SU-DHL-6 (cell line): ENCODE measurements around the gene REC114.
"Not testable (repeated sequence)": the region's sequence is repeated elsewhere in the genome, so short reads cannot be mapped to it uniquely, and the experiment has no call there.

Source experiments
- H2AFZ ChIP-seq: fragments of 200-600 bp; sonication (generic); 2 replicates; pipeline ENCODE4 v1.6.1; 2014; ENCODE audit warnings: low read depth, mild to moderate bottlenecking, moderate library complexity, mixed read lengths, antibody characterized with exemption, low read length; ENCODE audit not compliant: severe bottlenecking
- H3F3A ChIP-seq: fragments of 200-600 bp; shearing (Covaris generic); 2 replicates; pipeline ENCODE4 v1.6.0; 2016; ENCODE audit warnings: antibody characterized with exemption, mild to moderate bottlenecking; ENCODE audit not compliant: insufficient read depth
- H3K27ac ChIP-seq: fragments of 200-600 bp; sonication (generic); 2 replicates; pipeline ENCODE4 v1.5.1; 2016; ENCODE audit warnings: low read depth, mild to moderate bottlenecking, low read length, moderate library complexity, mixed read lengths
- H3K27me3 ChIP-seq: fragments of 200-600 bp; sonication (generic), shearing (Covaris generic); 2 replicates; pipeline ENCODE4 v1.6.0; 2014; ENCODE audit warnings: mild to moderate bottlenecking, low read length
- H3K36me3 ChIP-seq: fragments of 200-600 bp; sonication (generic); 2 replicates; pipeline ENCODE4 v1.6.1; 2014; ENCODE audit warnings: mild to moderate bottlenecking, low read length, mixed read lengths
- H3K4me2 ChIP-seq: fragments of 300-600, 200-600 bp; shearing (Covaris generic), sonication (generic); 2 replicates; pipeline ENCODE4 v1.6.0; 2014; ENCODE audit warnings: low read length, low read depth, mild to moderate bottlenecking; ENCODE audit not compliant: poor library complexity, severe bottlenecking
- H3K4me3 ChIP-seq: fragments of 200-600 bp; sonication (generic); 2 replicates; pipeline ENCODE4 v1.5.1; 2014; ENCODE audit warnings: antibody characterized with exemption, low read length, mild to moderate bottlenecking, mixed read lengths; ENCODE audit not compliant: insufficient read depth, poor library complexity, severe bottlenecking
- H3K79me2 ChIP-seq: fragments of 200-600 bp; sonication (generic); 2 replicates; pipeline ENCODE4 v1.6.1; 2014; ENCODE audit warnings: mild to moderate bottlenecking, low read length, moderate library complexity; ENCODE audit not compliant: insufficient read depth
- H3K9ac ChIP-seq: fragments of 200-600 bp; sonication (generic); 2 replicates; pipeline ENCODE4 v1.7.0; 2014; ENCODE audit warnings: mild to moderate bottlenecking, low read length
- H3K9me2 ChIP-seq: fragments of 200-600 bp; sonication (generic); replicated peaks from 2 replicates; pipeline ENCODE4 v1.6.1; 2014; ENCODE audit warnings: low read length; ENCODE audit not compliant: insufficient read depth
- H3K9me3 ChIP-seq: fragments of 200-600 bp; sonication (generic); 2 replicates; pipeline ENCODE4 v1.6.1; 2014; ENCODE audit warnings: low read length, mixed read lengths; ENCODE audit not compliant: insufficient read depth
- H4K20me1 ChIP-seq: fragments of 200-600 bp; sonication (generic); 2 replicates; pipeline ENCODE4 v1.6.1; 2014; ENCODE audit warnings: low read depth, mild to moderate bottlenecking, antibody characterized with exemption, low read length, moderate library complexity, mixed read lengths
- CTCF ChIP-seq: fragments of 200-600 bp; sonication (generic); IDR thresholded peaks from one replicate; pipeline ENCODE4 v1.5.1; 2017; ENCODE audit warnings: antibody characterized with exemption, mild to moderate bottlenecking, low read length, moderate library complexity; ENCODE audit not compliant: insufficient read depth, poor library complexity, severe bottlenecking
- EZH2phosphoT487 ChIP-seq: fragments of 200-600 bp; sonication (generic), shearing (Covaris generic); conservative IDR thresholded peaks from 2 replicates; pipeline ENCODE4 v1.6.1; 2018; ENCODE audit warnings: mild to moderate bottlenecking, antibody characterized with exemption, low read length, moderate library complexity, mixed read lengths

REC114 gene

GRCh38 chr15:73426323-73426994 is 16.5 kb upstream of the REC114 start:
- H3K4me3 ChIP-seq: no peak overlapping the region
- no peak overlapping the region for H3K27ac ChIP-seq
- H3K27me3 ChIP-seq: no peaks in the 10 kb centered on the region
- H2AFZ ChIP-seq: no peak overlapping the region
- H3K9me2 ChIP-seq: no peaks in the 10 kb centered on the region
- no peaks in the 10 kb centered on the region for H3K79me2 ChIP-seq
- H3F3A ChIP-seq: no peaks in the 10 kb centered on the region
- H3K4me2 ChIP-seq: no peak overlapping the region
- H3K36me3 ChIP-seq: no peaks in the 10 kb centered on the region
- H3K9me3 ChIP-seq: no peaks in the 10 kb centered on the region
- no peaks in the 10 kb centered on the region for H4K20me1 ChIP-seq
- TF ChIP-seq EZH2phosphoT487: no peak
- TF ChIP-seq CTCF: no peak
- H3K9ac ChIP-seq: no peak overlapping the region

GRCh38 chr15:73431329-73431728 is 11.6 kb upstream of the REC114 start:
- H3K36me3 ChIP-seq, H3K27me3 ChIP-seq, H3K4me2 ChIP-seq, H3K79me2 ChIP-seq, H3K9me3 ChIP-seq, H3K27ac ChIP-seq, H2AFZ ChIP-seq, H3K9ac ChIP-seq, H3K4me3 ChIP-seq, H4K20me1 ChIP-seq, H3F3A ChIP-seq, H3K9me2 ChIP-seq: not testable (repeated sequence)

- Histone ChIP-seq H3K27me3 (no peaks in the 10 kb centered on the region), H3K4me3 (no peak overlapping the region), H4K20me1 (no peaks in the 10 kb centered on the region; the same call in 1 of the 2 replicates), H3K9me3 (no peaks in the 10 kb centered on the region), H3K9ac (no peak overlapping the region), H2AFZ (no peak overlapping the region), H3K79me2 (no peaks in the 10 kb centered on the region), H3F3A (no peaks in the 10 kb centered on the region), H3K4me2 (no peak overlapping the region), H3K27ac (no peak overlapping the region), H3K9me2 (no peaks in the 10 kb centered on the region), H3K36me3 (no peaks in the 10 kb centered on the region)
- TF ChIP-seq CTCF: no peak
- no peak for TF ChIP-seq EZH2phosphoT487
These were observed 9.1 kb upstream of the REC114 start for GRCh38 chr15:73433873-73434272.

- no peak overlapping the region for H3K4me2 ChIP-seq
- no peak overlapping the region for H3K27ac ChIP-seq
- no peak overlapping the region for H3K4me3 ChIP-seq
- no peaks in the 10 kb centered on the region for H3K36me3 ChIP-seq
- no peak overlapping the region for H2AFZ ChIP-seq
- no peaks in the 10 kb centered on the region for H3F3A ChIP-seq
- no peaks in the 10 kb centered on the region for H3K9me3 ChIP-seq
- TF ChIP-seq CTCF (no peak), EZH2phosphoT487 (no peak)
- no peak overlapping the region for H3K9ac ChIP-seq
- H3K79me2 ChIP-seq: no peaks in the 10 kb centered on the region
- no peaks in the 10 kb centered on the region; the same call in 1 of the 2 replicates for H4K20me1 ChIP-seq
- no peaks in the 10 kb centered on the region for H3K9me2 ChIP-seq
- no peaks in the 10 kb centered on the region for H3K27me3 ChIP-seq
These were observed 6.4 kb upstream of the REC114 start for GRCh38 chr15:73436613-73437012.
